Tibial nerve (tissue), 4 donors: ENCODE data around the gene NIT1. TPM values are rescaled to one million over a fixed set of nuclear protein-coding genes. Genes with fewer than 3 reads are reported as not detected.
"Not testable (repeated sequence)": the region's sequence is repeated elsewhere in the genome, so short reads cannot be mapped to it uniquely, and the experiment has no call there.

Source experiments
- DNase-seq, 2 donors: peaks; one replicate each; pipeline ENCODE4 v3.0.0-alpha.2; 2019; ENCODE audit warnings: low spot score in 2 of 2
- H3K27ac ChIP-seq, 4 donors: fragments of 200-600 bp; sonication (generic) in 3 of 4; one replicate each; pipeline ENCODE4 v1.5.1; 2017 to 2019; ENCODE audit warnings: mild to moderate bottlenecking in 1 of 4
- H3K27me3 ChIP-seq, 2 donors: fragments of 200-600 bp; sonication (generic) in 1 of 2; one replicate each; pipeline versions ENCODE4 v1.5.1 to v1.6.0; 2017 to 2019
- H3K36me3 ChIP-seq, 3 donors: fragments of 200-600 bp; sonication (generic); one replicate each; pipeline ENCODE4 v1.5.1; 2018 to 2019
- H3K4me1 ChIP-seq, 4 donors: fragments of 200-600 bp; sonication (generic) in 3 of 4; one replicate each; pipeline ENCODE4 v1.5.1; 2017 to 2019
- H3K4me3 ChIP-seq, 4 donors: fragments of 200-600 bp; sonication (generic) in 3 of 4; one replicate each; pipeline ENCODE4 v1.5.1; 2017 to 2019; ENCODE audit warnings: mild to moderate bottlenecking in 1 of 4, moderate library complexity in 1 of 4
- H3K9me3 ChIP-seq, 4 donors: fragments of 200-600 bp; sonication (generic) in 3 of 4; one replicate each; pipeline ENCODE4 v1.5.1; 2017 to 2019
- EP300 ChIP-seq, 2 donors: sonication (generic); formaldehyde crosslinking; IDR thresholded peaks; one replicate each; pipeline ENCODE4 v1.6.1; 2017; ENCODE audit warnings: antibody characterized with exemption in 2 of 2, mild to moderate bottlenecking in 1 of 2
- POLR2A ChIP-seq, 2 donors: fragments of 450-650 bp; IDR thresholded peaks; one replicate each; pipeline ENCODE4 v1.6.1; 2017; ENCODE audit warnings: antibody characterized with exemption in 2 of 2, mild to moderate bottlenecking in 2 of 2, moderate library complexity in 2 of 2
- WGBS, 2 donors: methylation state at CpG; one replicate each; pipeline ENCODE4 v1.1.5; 2018; 5-methylcytosine and 5-hydroxymethylcytosine counted together
- total RNA-seq, 4 donors: library from RNA; depleted of rRNA; stranded (reverse); fragments of >200 nt; gene quantifications; one replicate each; pipeline ENCODE4 v1.1.0, GENCODE V29; 2016
- TF ChIP-seq, protein P1 (sequence below), 5 experiments: fragments of 200-600 bp in 3 of 5; fragments of 450-650 bp in 2 of 5; sonication (generic) in 3 of 5; IDR thresholded peaks; one replicate each; pipeline ENCODE4 v1.5.1; 2016 to 2019; ENCODE audit warnings: antibody characterized with exemption in 5 of 5, mild to moderate bottlenecking in 3 of 5, moderate library complexity in 2 of 5

The NIT1 gene
- total RNA-seq, 4 donors from 2014 or later: 26.4 to 43.0 (median 32.9) TPM

- no peaks in the 10 kb centered on the region for H3K9me3 ChIP-seq
- TF ChIP-seq, protein P1, sequence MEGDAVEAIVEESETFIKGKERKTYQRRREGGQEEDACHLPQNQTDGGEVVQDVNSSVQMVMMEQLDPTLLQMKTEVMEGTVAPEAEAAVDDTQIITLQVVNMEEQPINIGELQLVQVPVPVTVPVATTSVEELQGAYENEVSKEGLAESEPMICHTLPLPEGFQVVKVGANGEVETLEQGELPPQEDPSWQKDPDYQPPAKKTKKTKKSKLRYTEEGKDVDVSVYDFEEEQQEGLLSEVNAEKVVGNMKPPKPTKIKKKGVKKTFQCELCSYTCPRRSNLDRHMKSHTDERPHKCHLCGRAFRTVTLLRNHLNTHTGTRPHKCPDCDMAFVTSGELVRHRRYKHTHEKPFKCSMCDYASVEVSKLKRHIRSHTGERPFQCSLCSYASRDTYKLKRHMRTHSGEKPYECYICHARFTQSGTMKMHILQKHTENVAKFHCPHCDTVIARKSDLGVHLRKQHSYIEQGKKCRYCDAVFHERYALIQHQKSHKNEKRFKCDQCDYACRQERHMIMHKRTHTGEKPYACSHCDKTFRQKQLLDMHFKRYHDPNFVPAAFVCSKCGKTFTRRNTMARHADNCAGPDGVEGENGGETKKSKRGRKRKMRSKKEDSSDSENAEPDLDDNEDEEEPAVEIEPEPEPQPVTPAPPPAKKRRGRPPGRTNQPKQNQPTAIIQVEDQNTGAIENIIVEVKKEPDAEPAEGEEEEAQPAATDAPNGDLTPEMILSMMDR (IDR thresholded peaks at IDR 0.05): no peak
- TF ChIP-seq EP300 (IDR thresholded peaks at IDR 0.05) (no peak), POLR2A (IDR thresholded peaks at IDR 0.05) (no peak)
- peaks cover 0 to 38% (median 6%) of the 10 kb centered on the region in 4 donors for H3K4me1 ChIP-seq
- WGBS, 2 donors: 88 to 92% methylated on average over 3 of the region's 3 CpGs
- H3K36me3 ChIP-seq: peaks cover 0 to 12% (median 0%) of the 10 kb centered on the region in 3 donors
- H3K27ac ChIP-seq: no peak overlapping the region
- no peaks in the 10 kb centered on the region for H3K27me3 ChIP-seq
- DNase-seq: no peak
- H3K4me3 ChIP-seq: no peak overlapping the region
Measured at GRCh38 chr1:161111117-161111516, 6.8 kb upstream of the NIT1 start.

DNA sequence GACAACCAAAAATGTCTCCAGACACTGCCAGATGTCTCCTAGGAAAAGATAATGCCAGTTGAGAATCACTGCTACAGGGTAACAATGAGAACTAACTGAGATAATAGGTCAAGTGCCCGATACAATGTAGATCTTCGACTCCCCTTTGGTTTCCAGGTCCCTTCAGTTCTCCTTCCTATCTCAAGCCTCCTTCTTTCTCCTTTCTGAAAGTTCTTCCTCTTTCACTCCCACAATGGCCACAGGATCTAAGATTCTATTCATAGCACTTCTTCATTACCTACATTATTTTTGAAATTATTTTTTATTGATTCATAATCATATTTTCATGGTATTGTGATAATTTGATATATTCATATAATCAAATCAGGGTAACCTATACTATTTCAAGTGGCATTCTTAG is 6.4 kb upstream of the NIT1 start:
- no peak for TF ChIP-seq POLR2A (IDR thresholded peaks at IDR 0.05)
- TF ChIP-seq EP300 (IDR thresholded peaks at IDR 0.05): no peak
- TF ChIP-seq, protein P1 (IDR thresholded peaks at IDR 0.05): no peak
- Histone ChIP-seq H3K27ac (no peak overlapping the region), H3K4me3 (no peak overlapping the region), H3K36me3 (peaks cover 0 to 12% (median 0%) of the 10 kb centered on the region in 3 donors), H3K27me3 (no peaks in the 10 kb centered on the region), H3K9me3 (no peaks in the 10 kb centered on the region), H3K4me1 (peaks cover 0 to 42% (median 10%) of the 10 kb centered on the region in 4 donors)
- no peak for DNase-seq
- 82 to 87% methylated on average over 2 of the region's 2 CpGs for WGBS, 2 donors

- H3K27ac ChIP-seq: no peak overlapping the region
- no peaks in the 10 kb centered on the region for H3K27me3 ChIP-seq
- peaks cover 0 to 12% (median 0%) of the 10 kb centered on the region in 3 donors for H3K36me3 ChIP-seq
- H3K9me3 ChIP-seq: no peaks in the 10 kb centered on the region
- peaks cover 0 to 55% (median 24%) of the 10 kb centered on the region in 4 donors for H3K4me1 ChIP-seq
- DNase-seq: no peak
- WGBS, 2 donors: 74 to 82% methylated on average over 1 of the region's 1 CpG
- TF ChIP-seq EP300 (IDR thresholded peaks at IDR 0.05): no peak
- TF ChIP-seq, protein P1 (IDR thresholded peaks at IDR 0.05): no peak
- no peak for TF ChIP-seq POLR2A (IDR thresholded peaks at IDR 0.05)
- H3K4me3 ChIP-seq: no peak overlapping the region
Measured at GRCh38 chr1:161113915-161114314, 4.0 kb upstream of the NIT1 start.

DNA sequence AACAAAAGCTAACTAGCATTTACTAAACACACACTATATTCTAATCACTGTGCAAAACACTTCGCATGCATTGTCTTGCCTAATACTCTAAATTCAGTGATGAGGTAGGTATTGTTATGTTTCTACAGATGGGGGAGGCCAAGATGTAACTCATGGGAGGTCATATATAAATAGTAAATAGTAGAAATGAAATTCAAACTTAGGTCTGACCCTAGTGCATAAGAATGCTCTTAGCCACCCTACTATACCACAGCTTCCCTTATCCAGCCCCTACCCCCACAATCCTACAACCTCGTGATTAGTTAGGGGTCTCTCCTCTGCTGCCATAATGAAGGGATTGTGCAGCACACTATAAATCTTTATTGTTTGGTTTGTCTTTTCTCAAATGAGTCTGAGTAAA is 3.3 kb upstream of the NIT1 start:
- peaks cover 0 to 10% (median 0%) of the 10 kb centered on the region in 3 donors for H3K36me3 ChIP-seq
- H3K4me1 ChIP-seq: peaks cover 0 to 61% (median 30%) of the 10 kb centered on the region in 4 donors
- DNase-seq: no peak
- H3K27ac ChIP-seq: no peak overlapping the region
- TF ChIP-seq, protein P1 (IDR thresholded peaks at IDR 0.05): no peak
- TF ChIP-seq POLR2A (IDR thresholded peaks at IDR 0.05) (no peak), EP300 (IDR thresholded peaks at IDR 0.05) (no peak)
- H3K9me3 ChIP-seq: no peaks in the 10 kb centered on the region
- WGBS, 2 donors: 52 to 57% methylated on average over 2 of the region's 2 CpGs
- no peak overlapping the region for H3K4me3 ChIP-seq
- no peaks in the 10 kb centered on the region for H3K27me3 ChIP-seq

DNA sequence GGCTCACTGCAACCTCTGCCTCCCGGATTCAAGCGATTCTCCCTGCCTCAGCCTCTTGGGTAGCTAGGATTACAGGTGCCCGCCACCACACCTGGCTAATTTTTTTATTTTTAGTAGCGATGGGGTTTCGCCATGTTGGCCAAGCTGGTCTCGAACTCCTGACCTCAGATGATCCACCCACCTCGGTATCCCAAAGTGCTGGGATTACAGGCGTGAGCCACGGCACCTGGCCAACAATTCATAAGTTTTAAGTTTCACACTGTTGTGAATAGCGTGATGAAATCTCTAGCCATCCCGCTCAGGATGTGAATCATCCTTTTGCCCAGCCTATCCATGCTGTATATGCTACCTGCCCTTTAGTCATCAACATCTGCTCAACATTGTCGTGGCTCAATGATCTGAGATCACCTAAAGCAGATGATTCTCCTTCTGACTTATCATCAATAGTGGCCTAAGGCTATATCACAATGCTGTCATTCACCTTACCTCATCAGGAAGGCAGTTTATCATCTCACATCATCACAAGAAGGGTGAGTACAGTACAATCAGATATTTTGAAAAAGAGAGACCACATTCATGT is 2.7 kb upstream of the NIT1 start:
- peaks cover 0 to 8% (median 0%) of the 10 kb centered on the region in 3 donors for H3K36me3 ChIP-seq
- no peaks in the 10 kb centered on the region for H3K9me3 ChIP-seq
- WGBS, 2 donors: 83 to 87% methylated on average over 12 of the region's 12 CpGs
- no peaks in the 10 kb centered on the region for H3K27me3 ChIP-seq
- TF ChIP-seq, protein P1 (IDR thresholded peaks at IDR 0.05): no peak
- no peak for TF ChIP-seq EP300 (IDR thresholded peaks at IDR 0.05)
- no peak for TF ChIP-seq POLR2A (IDR thresholded peaks at IDR 0.05)
- H3K27ac ChIP-seq: no peak overlapping the region
- no peak overlapping the region for H3K4me3 ChIP-seq
- DNase-seq: no peak
- H3K4me1 ChIP-seq: peaks cover 0 to 68% (median 35%) of the 10 kb centered on the region in 4 donors

DNA sequence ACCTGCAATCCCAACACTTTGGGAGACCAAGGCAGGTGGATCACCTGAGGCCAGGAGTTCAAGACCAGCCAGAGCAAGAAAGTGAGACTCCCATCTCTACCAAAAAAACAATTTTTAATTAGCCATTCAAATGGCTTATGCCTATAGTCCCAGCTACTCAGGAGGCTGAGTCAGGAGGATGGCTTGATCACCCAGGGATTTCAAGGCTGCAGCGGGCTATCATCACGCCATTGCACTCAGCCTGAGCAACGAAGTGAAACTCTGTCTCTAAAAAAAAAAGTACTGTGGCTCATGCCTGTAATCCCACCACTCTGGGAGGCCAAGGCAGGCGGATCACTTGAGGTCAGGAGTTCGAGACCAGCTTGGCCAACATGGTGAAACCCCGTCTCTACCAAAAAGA is 1.9 kb upstream of the NIT1 start:
- not testable (repeated sequence) for DNase-seq, H3K27ac ChIP-seq, H3K27me3 ChIP-seq, H3K4me3 ChIP-seq, H3K9me3 ChIP-seq
- peaks cover 0 to 12% (median 0%) of the 10 kb centered on the region in 3 donors for H3K36me3 ChIP-seq
- H3K4me1 ChIP-seq: peaks cover 0 to 73% (median 35%) of the 10 kb centered on the region in 4 donors
- WGBS, 2 donors: 80 to 88% methylated on average over 6 of the region's 6 CpGs
